Keratinocyte (primary cell): Measurements from ENCODE around the gene TMTC2. TPM values are rescaled to one million over a fixed set of nuclear protein-coding genes. Genes with fewer than 3 reads are reported as not detected.

ENCODE experiments used
- DNase-seq: peaks from one replicate; pipeline ENCODE4 v3.0.0-alpha.2; 2011; ENCODE audit warnings: low read depth, missing footprints, low spot score
- FAIRE-seq: peaks from 2 replicates; lab custom pipeline; 2011; peaks lifted over from hg19 to GRCh38; lab: Jason Lieb, UNC
- H2AFZ ChIP-seq: 2 replicates; pipeline ENCODE4 v1.6.0; 2012; ENCODE audit warnings: low read length, control low read depth, inconsistent platforms; ENCODE audit not compliant: control insufficient read depth
- H3K27ac ChIP-seq: 2 replicates; pipeline ENCODE4 v1.5.1; 2011; ENCODE audit warnings: low read length; ENCODE audit not compliant: control insufficient read depth, insufficient read depth
- H3K27me3 ChIP-seq: 3 replicates; pipeline ENCODE4 v1.6.0; 2011; ENCODE audit warnings: low read length; ENCODE audit not compliant: control insufficient read depth, insufficient read depth; ENCODE audit errors: extremely low read depth
- H3K36me3 ChIP-seq, 2 experiments: 2 replicates in 1 of 2; 3 replicates in 1 of 2; pipeline ENCODE4 v1.5.1; 2011; ENCODE audit warnings: low read length in 2 of 2, mild to moderate bottlenecking in 1 of 2; ENCODE audit not compliant: control insufficient read depth in 2 of 2, insufficient read depth in 2 of 2; ENCODE audit errors: extremely low read depth in 1 of 2
- H3K4me1 ChIP-seq: 3 replicates; pipeline ENCODE4 v1.5.1; 2011; ENCODE audit warnings: low read length; ENCODE audit not compliant: control insufficient read depth, insufficient read depth; ENCODE audit errors: extremely low read depth
- H3K4me2 ChIP-seq: 3 replicates; pipeline ENCODE4 v1.6.0; 2011; ENCODE audit warnings: low read depth, low read length; ENCODE audit not compliant: control insufficient read depth, insufficient read depth; ENCODE audit errors: extremely low read depth
- H3K4me3 ChIP-seq, 3 experiments: fragments of 200-600 bp in 1 of 3; sonication (generic) in 1 of 3; 2 replicates in 2 of 3; 3 replicates in 1 of 3; pipeline ENCODE4 v1.5.1; 2011 to 2016; ENCODE audit warnings: low read length in 3 of 3, mild to moderate bottlenecking in 3 of 3, control low read depth in 2 of 3, inconsistent platforms in 1 of 3, low read depth in 1 of 3, mixed read lengths in 1 of 3, mixed run types in 1 of 3, moderate library complexity in 1 of 3; ENCODE audit not compliant: control insufficient read depth in 2 of 3, insufficient read depth in 2 of 3; ENCODE audit errors: extremely low read depth in 1 of 3
- H3K79me2 ChIP-seq: 2 replicates; pipeline ENCODE4 v1.6.0; 2012; ENCODE audit warnings: low read length; ENCODE audit not compliant: control insufficient read depth, insufficient read depth
- H3K9ac ChIP-seq: 3 replicates; pipeline ENCODE4 v1.6.0; 2011; ENCODE audit warnings: low read length; ENCODE audit not compliant: control insufficient read depth, insufficient read depth; ENCODE audit errors: extremely low read depth
- H3K9me1 ChIP-seq: 3 replicates; pipeline ENCODE4 v1.6.0; 2011; ENCODE audit warnings: low read length; ENCODE audit not compliant: control insufficient read depth, insufficient read depth; ENCODE audit errors: extremely low read depth
- H3K9me3 ChIP-seq: 2 replicates; pipeline ENCODE4 v1.5.1; 2012; ENCODE audit warnings: low read depth, low read length; ENCODE audit not compliant: control insufficient read depth
- H4K20me1 ChIP-seq: 3 replicates; pipeline ENCODE4 v1.6.0; 2011; ENCODE audit warnings: low read length; ENCODE audit not compliant: control insufficient read depth, insufficient read depth; ENCODE audit errors: extremely low read depth
- EZH2 ChIP-seq: IDR thresholded peaks from one replicate; pipeline ENCODE4 v1.6.1; 2012; ENCODE audit warnings: inconsistent platforms, mild to moderate bottlenecking, low read length, moderate library complexity
- dilution Hi-C: fragments of 300-500 bp; cut with MboI; formaldehyde crosslinking; loops from one replicate; pipeline ENCODE4 v1.7.0; 2020; ENCODE audit warnings: low sequenced_read_pairs; ENCODE audit not compliant: extremely low pct_ligation_motif_present
- polyA plus RNA-seq, 5 experiments: library from polyadenylated mRNA; depleted of rRNA in 3 of 5; stranded (reverse) in 3 of 5; stranded (forward) in 1 of 5; unstranded in 1 of 5; fragments of >200 nt; gene quantifications; 1 replicate in 1 of 5; 2 replicates in 3 of 5; 3 replicates in 1 of 5; pipeline versions ENCODE4 v1.2.1 to v1.2.3, GENCODE V29; 2011 to 2012; ENCODE audit warnings: missing spikeins in 2 of 5, low read depth in 1 of 5, low replicate concordance in 1 of 5
- TF ChIP-seq, protein P1 (sequence below), 3 experiments: IDR thresholded peaks in 1 of 3; conservative IDR thresholded peaks in 1 of 3; optimal IDR thresholded peaks in 1 of 3; 2 replicates in 2 of 3; 3 replicates in 1 of 3; pipeline versions ENCODE3 to v1.5.1; 2011; ENCODE audit warnings: low read length in 3 of 3, mild to moderate bottlenecking in 3 of 3, moderate library complexity in 2 of 3, control low read depth in 1 of 3, inconsistent platforms in 1 of 3; ENCODE audit not compliant: insufficient read depth in 2 of 3; ENCODE audit errors: extremely low read depth in 1 of 3

Gene TMTC2
- polyA plus RNA-seq, 1 donor (not counting 4 experiments of a cell fraction or from before 2014, with no cell fraction given): 3.8 TPM

DNA sequence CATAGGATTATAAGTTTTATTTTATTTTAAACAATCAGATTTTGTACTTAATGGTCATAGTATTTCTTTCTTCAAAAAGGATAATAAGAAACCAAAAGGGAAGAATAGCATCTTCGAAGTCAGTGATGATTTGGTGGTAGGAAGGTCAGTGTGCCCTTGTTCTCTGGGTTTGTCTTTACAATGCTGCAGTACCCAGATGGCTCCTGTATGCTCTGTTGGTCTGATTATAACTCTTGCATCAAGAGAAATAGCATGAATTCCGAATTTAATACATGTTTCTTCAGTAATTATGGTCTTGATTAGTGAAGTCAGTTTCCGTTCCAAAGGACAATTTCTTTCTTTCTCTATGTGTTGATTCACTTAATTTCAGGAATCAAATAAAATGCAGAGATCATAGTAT, 180.2 kb downstream of the TMTC2 start:
- Histone ChIP-seq H3K36me3 (no peaks in the 10 kb centered on the region), H3K79me2 (no peaks in the 10 kb centered on the region), H3K27ac (no peak overlapping the region), H3K9me3 (no peaks in the 10 kb centered on the region), H2AFZ (no peak overlapping the region), H3K9ac (no peak overlapping the region), H3K4me1 (no peaks in the 10 kb centered on the region), H3K9me1 (no peaks in the 10 kb centered on the region), H3K27me3 (no peaks in the 10 kb centered on the region), H4K20me1 (no peaks in the 10 kb centered on the region), H3K4me2 (no peak overlapping the region), H3K4me3 (no peak overlapping the region)
- DNase-seq (no peak), FAIRE-seq (no peak)
- dilution Hi-C loops: no loop called here
- TF ChIP-seq, protein P1, sequence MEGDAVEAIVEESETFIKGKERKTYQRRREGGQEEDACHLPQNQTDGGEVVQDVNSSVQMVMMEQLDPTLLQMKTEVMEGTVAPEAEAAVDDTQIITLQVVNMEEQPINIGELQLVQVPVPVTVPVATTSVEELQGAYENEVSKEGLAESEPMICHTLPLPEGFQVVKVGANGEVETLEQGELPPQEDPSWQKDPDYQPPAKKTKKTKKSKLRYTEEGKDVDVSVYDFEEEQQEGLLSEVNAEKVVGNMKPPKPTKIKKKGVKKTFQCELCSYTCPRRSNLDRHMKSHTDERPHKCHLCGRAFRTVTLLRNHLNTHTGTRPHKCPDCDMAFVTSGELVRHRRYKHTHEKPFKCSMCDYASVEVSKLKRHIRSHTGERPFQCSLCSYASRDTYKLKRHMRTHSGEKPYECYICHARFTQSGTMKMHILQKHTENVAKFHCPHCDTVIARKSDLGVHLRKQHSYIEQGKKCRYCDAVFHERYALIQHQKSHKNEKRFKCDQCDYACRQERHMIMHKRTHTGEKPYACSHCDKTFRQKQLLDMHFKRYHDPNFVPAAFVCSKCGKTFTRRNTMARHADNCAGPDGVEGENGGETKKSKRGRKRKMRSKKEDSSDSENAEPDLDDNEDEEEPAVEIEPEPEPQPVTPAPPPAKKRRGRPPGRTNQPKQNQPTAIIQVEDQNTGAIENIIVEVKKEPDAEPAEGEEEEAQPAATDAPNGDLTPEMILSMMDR (optimal IDR thresholded peaks at IDR 0.05 in 1 of 3, IDR thresholded peaks at IDR 0.05 in 1 of 3, conservative IDR thresholded peaks at IDR 0.05 in 1 of 3; ENCODE audit: extremely low read depth in 1 of 3, insufficient read depth in 2 of 3, low read length in 3 of 3): no peak
- no peak for TF ChIP-seq EZH2

DNA sequence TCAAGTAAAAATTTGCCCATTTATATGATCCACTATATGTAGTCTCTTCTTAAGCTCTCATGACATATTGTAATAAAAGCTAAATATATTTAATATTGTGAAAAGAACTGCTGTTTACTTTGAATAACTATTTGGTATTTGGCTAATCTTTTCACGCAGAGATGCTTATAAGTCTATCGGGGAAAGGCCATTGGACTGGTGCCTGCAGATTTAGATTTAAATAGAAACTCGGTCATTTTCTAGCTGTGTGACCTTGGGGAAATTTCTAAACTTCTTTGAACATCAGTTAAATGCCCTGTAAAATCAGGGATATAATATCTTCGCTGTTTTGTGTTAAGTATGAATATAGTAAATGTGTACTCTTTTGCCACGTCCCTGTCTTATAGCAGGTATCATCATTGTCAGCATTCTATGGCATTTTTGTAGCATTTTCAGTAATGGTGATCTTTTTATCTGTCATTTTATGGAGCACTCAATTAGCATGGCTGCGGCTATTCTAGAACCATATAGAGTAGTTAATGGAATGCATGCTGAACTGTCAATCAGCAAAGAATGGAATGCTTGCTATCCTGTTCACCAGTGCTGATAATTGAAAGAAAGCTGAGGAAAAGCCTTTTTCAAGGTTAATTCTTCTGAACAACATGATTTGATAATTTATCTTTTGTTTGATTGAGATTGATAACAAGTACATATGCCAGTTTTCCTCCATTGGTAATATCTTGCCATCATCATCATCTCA, 181.2 kb downstream of the TMTC2 start:
- dilution Hi-C loops: no loop called here
- no peak for DNase-seq
- no peak overlapping the region for H3K9ac ChIP-seq
- H3K9me1 ChIP-seq: no peaks in the 10 kb centered on the region
- no peaks in the 10 kb centered on the region for H3K79me2 ChIP-seq
- H4K20me1 ChIP-seq: no peaks in the 10 kb centered on the region
- no peak for TF ChIP-seq EZH2
- TF ChIP-seq, protein P1 (optimal IDR thresholded peaks at IDR 0.05 in 1 of 3, IDR thresholded peaks at IDR 0.05 in 1 of 3, conservative IDR thresholded peaks at IDR 0.05 in 1 of 3; ENCODE audit: extremely low read depth in 1 of 3, insufficient read depth in 2 of 3, low read length in 3 of 3): no peak
- no peak overlapping the region for H3K27ac ChIP-seq
- no peak overlapping the region for H2AFZ ChIP-seq
- no peaks in the 10 kb centered on the region for H3K4me1 ChIP-seq
- H3K9me3 ChIP-seq: no peaks in the 10 kb centered on the region
- no peaks in the 10 kb centered on the region for H3K27me3 ChIP-seq
- H3K36me3 ChIP-seq: no peaks in the 10 kb centered on the region
- H3K4me3 ChIP-seq: no peak overlapping the region
- H3K4me2 ChIP-seq: no peak overlapping the region
- FAIRE-seq: no peak
